ENCODE results near the gene CUX1.
A peak's percentile ranks its signal among the peaks of the same experiment; 100 is the strongest.

The CUX1 gene

GRCh38 chr7:102055181-102055976 is 238.0 kb downstream of the CUX1 start:
- DNase-seq: no peak

DNA sequence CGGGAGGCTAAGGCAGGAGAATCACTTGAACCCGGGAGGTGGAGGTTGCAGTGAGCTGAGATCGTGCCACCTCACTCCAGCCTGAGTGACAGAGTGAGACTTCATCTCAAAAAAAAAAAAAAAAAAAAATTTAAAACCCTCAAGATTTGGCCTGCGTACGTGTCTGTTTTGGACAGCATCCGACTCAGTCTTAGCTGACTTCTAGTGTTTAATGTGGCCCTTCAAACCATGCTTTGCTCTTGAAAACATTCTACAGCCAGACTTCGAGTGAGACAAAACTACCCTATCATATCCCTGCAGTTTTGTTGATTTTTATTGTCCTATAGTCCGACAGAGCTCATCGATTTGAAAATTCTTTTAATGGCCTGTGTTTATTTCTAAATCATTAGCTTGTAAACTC is 242.1 kb downstream of the CUX1 start:
- DNase-seq: no peak

GRCh38 chr7:102061354-102061945 is 244.0 kb downstream of the CUX1 start:
- no peak for DNase-seq

DNA sequence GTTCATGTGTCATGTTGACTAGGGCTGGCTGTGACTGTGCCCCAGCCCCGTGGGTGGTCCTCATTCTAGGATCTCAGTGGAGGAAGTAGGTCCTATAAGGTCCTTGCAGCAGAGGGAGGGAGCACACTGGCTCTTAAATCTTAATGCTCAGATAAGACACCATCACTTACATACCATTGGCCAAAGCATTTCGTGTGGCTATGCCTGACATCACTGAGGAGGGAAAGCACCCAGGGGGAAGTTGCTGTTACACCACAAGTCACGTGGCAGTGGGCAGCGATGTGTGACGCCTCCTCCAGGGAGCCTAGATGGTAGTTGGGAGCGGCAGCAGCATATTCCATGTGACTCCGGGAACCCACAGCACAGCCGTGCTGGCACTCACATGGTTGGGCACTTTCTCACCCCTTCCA is 244.6 kb downstream of the CUX1 start:
- DNase-seq: no peak

DNA sequence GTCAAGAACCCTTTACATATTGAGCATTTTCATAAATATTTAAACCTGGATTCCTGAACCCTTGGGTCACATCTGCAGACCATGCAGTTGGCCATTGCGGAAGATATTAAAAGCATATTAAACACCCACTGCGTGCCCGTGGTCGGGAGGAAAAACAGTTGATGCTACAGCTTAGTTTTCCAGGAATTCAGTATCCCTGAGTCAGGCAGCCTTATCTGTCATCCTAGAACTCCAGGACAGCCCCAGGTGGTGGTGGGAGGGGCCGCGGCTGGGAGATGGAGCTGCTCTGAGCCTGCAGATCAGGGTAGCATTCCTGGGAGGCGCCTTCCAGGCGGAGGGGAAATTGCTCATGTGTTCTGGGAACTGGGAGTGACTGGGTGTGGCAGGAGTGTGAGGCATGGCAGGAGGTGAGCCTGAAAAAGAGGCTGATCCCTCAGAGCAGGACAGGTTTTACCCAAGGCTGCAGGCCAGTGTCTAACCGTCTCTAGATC is 246.3 kb downstream of the CUX1 start:
- no peak for DNase-seq

DNA sequence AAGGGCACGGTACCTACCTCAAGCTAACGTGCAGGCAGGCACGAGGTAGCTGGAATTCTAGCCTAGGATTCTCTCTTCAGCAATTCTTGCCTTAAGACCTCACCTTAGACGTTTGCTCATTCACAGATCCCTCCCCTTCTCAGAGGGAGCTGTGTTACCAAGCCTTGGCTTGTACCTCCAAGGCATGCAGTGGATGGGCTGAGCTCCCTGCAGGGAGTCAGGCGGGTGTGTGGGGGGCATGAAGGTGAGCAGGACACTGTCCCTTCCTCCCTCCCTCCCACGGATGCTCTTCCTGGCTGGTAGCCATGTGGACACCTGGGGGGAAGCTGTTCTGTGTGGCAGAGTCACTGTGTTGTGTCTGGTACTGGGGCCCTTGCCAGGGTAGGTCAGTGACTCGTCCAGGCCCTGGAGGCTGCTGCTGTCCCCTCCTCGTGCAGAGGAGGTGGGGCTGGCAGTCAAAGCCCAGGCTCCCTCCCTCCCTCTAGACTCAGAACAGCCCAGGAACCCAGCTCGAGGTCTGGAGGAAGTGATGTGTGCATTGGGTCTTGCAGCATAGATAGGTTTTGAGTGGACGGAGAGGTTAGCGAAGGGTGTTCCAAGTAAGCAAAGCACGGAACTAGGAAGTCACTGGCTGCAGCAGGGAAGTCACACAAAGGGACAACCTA is 247.1 kb downstream of the CUX1 start:
- DNase-seq: peak in 1 of 2 experiments; percentile 25

DNA sequence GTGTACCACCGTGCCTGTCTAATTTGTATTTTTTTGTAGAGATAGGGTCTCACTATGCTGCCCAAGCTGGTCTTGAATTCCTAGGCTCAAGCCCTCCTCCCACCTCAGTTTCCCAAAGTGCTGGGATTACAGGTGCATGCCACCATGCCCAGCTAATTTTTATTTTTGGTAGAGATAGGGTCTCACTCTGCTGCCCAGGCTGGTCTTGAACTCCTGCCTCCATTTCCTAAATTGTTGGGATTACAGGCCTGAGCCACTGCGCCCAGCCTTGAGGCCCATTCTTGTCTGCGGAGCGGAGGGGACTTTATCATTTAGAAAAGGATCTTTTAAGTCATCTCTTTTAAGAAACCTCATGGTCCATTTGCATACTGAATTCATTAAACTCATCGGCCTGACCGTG is 247.8 kb downstream of the CUX1 start:
- no peak for DNase-seq

DNA sequence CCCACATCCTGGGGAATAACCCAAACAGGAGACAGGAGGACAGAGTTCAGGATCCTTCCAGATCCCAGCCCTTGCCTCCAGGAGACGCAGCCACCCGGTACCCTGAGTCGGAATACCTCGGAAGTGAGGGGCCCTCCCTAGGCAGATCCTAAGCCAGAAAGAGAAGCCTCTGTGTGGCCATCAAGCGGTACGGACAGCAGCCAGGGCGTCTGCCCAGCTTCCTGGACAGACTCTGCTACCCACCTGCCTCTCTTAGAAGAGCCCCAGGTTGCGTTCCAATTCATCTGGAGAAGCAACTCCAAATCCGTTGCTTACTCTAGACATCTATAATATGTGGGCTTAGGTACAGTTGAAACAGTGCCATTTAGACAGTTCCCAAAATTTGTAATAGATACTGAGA is 249.1 kb downstream of the CUX1 start:
- DNase-seq: no peak

- no peak for DNase-seq
Observed at GRCh38 chr7:102068846-102069245, 251.4 kb downstream of the CUX1 start.

DNA sequence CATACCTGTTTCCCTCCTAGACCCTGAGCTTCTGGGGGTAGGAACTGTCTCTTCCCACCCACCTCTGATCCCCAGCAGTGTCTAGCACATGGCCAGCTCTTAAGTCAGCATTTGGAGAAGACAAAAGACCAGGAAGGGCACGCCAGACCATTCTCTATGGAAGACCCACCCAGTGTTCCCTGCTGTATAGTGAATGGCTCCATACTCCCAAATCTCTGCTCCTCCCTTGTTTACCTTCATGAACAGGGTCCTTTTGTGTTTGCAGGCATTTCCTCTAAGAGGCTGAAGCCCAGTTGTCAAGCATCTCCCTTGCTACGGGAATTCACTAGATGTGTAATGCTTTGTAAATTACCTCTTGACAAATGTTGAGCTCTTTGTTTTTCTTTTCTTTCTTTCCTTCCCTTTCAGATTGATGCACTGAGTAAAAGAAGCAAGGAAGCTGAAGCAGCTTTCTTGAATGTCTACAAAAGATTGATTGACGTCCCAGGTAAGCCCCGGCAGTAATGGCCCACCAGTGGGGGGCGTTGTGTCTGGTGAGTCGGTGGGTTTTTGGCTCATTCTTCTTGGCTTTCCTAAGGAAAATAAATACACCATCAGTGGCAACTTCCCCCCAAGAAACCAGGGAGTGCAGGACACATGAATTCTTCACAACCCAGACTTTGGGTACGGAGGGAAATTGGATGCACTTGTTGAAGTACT is 252.7 kb downstream of the CUX1 start:
- no peak for DNase-seq

DNA sequence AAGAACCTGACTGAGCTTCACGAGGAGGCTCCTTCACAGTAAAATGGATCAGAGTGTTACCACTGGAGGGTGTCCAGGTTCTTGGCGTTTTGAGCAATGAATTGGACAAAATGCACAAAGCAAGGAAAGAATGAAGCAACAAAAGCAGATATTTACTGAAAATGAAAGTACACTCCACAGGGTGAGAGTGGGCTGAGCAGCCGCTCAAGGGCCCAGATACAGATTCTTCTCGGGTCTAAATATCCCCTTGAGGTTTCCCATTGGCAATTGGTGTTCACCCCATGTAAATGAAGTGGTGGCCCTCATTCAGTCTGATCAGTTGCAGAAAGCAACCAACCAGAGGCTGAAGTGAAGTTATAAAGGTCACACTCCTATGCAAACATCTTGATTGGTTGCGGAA is 254.6 kb downstream of the CUX1 start:
- no peak for DNase-seq

DNA sequence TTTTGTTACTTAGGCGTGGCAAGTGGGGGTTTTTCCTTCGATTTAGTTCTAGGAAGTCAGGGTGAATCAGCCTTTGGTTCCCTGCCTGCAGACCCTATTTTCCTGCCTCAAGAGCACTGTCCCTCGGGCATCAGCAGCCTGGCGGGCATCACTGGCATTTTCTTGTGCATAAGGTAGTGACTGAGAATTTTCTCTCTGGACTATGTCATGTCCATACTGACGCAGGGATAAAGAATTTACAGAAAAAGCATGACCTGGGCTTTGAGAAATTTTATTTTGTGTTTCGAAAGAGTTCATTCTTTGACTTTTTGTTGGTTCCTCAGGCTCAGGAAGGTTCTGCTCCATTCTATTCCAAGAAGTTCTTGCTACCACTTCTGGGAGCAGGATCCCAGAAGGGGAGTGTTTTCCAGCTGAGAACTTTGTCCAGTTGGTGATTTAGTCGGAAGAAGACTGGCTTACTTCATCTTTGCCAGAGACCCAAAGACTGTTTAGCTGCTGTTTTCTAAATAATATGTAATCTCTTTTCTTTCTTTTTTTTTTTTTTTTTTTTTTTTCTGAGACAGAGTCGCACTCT is 255.3 kb downstream of the CUX1 start:
- DNase-seq: no peak

DNA sequence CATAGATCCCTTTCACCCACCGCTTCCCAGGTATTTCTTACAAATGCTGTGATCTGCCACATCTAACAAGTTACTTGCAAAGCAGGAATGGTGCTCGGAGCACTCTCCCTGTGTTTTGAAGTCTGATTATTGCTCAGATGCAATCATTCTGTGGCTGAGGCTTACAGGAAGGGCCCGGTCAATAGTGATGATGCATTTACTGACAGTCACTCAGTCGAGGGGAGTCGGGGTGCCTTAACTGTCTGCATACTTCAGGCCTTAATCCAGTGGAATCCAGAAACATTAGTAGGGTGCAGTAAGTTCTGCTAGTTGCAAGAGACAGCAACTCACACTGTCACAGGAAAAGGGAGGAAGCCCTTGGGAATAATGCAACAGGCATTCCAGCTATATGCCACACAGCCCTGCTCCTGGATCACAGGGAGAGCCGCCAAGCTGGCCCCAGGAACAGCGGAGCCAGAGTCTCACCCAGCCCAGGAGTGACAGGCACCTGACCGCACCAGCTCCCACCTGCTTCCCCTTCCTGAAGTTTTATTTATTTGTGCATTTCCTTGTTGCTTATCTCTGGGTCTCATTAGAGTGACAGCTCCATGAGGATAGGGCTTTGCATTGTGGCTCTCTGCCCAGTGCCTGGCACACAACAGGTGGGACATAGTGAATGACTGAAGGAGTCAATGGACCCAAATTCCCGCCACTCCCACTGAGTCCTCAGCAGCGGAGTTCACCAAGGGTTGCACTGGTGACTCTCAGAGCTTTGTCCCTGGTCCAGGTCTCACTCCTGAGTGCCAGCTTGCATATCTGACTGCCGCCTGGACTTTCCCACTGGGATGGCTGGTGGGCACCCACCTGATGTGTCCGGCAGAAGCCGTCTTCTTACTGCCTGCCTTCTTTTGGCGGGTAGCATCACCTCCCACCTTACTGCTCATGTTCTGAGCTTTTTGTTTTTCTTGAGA is 256.8 kb downstream of the CUX1 start:
- no peak for DNase-seq

- DNase-seq: no peak
Observed at GRCh38 chr7:102075126-102075525, 257.7 kb downstream of the CUX1 start.

- DNase-seq: no peak
Observed at GRCh38 chr7:102075553-102076135, 258.2 kb downstream of the CUX1 start.

GRCh38 chr7:102077081-102077480 is 259.7 kb downstream of the CUX1 start:
- no peak for DNase-seq

- DNase-seq: no peak
Observed at GRCh38 chr7:102079140-102080018, 262.0 kb downstream of the CUX1 start.

GRCh38 chr7:102080019-102080433 is 262.6 kb downstream of the CUX1 start:
- DNase-seq: no peak

- DNase-seq: no peak
Observed at GRCh38 chr7:102080434-102081243, 263.2 kb downstream of the CUX1 start.
